HTR-8/SVneo (cell line): ENCODE measurements around the gene LPP.
"Not testable (repeated sequence)": the region's sequence is repeated elsewhere in the genome, so short reads cannot be mapped to it uniquely, and the experiment has no call there.

Source experiments
- DNase-seq: peaks from one replicate; pipeline ENCODE4 v3.0.0; 2011; ENCODE audit warnings: low spot score, mixed read lengths; ENCODE audit not compliant: insufficient read length
- FAIRE-seq: peaks from 2 replicates; lab custom pipeline; 2011; peaks lifted over from hg19 to GRCh38; lab: Jason Lieb, UNC

Gene LPP

GRCh38 chr3:188583341-188584161 lies 429.6 kb downstream of the LPP start:
- FAIRE-seq (no peak), DNase-seq (no peak)

GRCh38 chr3:188584162-188584529 lies 430.2 kb downstream of the LPP start:
- FAIRE-seq: no peak

DNA sequence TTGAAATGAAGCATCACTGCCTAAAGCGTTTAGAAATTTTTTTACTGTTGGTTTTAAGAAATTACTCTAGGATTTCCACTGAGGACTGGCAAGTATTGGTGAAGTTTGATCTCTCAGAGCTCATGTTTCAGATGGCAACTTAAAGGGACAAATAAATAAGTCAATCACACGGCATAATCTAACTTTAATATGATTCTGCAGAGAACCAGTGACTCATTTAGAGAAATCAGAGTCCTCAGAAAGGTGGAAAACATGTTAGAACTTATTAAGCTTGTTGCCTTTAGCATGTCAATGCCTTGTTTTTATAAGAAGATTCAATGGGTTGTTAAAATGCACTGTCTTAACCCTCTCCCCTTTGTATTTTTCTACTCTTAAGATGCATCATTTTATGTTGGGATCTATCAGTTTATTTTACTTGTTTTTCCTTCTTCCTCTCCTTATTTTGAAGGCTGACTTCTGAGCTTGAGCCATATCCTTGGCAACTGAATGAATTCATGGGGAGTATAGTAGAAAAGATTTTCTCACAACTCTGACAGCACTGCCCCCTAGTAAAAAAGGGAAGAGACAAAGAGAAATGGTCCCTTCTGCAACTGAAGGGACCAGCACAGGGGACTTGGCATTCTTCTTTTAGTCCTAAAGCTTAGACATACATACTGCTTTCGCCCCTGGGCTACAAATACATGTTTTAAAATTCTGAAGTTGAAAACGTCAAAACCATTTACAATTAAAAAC lies 431.2 kb downstream of the LPP start:
- no peak for FAIRE-seq
- DNase-seq: no peak

More at GRCh38 chr3:188584162-188584529, 430.2 kb downstream of the LPP start:
- peak; percentile 33 for DNase-seq

DNA sequence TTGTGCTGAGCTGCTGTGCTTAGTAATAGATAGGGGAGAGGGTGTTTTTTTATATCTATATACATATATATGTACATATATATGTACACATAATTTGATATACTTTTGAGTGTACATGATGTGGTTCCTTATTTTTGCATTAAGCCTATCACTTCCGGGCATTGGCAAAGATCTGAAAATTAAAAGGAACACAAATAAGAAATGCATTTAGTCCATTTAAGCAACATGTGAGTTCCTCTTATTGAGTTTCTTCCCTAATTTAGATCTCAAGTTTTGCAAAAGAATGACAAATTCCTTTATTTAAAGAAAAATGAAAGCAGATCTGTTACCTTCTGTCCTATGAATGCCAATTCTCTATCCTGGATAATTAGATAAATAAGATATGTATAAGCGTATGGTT lies 435.1 kb downstream of the LPP start:
- FAIRE-seq (no peak), DNase-seq (no peak)

- DNase-seq: no peak
- FAIRE-seq: no peak
These were observed 435.8 kb downstream of the LPP start for GRCh38 chr3:188589771-188590170.

GRCh38 chr3:188590557-188590956 lies 436.6 kb downstream of the LPP start:
- no peak for FAIRE-seq

DNA sequence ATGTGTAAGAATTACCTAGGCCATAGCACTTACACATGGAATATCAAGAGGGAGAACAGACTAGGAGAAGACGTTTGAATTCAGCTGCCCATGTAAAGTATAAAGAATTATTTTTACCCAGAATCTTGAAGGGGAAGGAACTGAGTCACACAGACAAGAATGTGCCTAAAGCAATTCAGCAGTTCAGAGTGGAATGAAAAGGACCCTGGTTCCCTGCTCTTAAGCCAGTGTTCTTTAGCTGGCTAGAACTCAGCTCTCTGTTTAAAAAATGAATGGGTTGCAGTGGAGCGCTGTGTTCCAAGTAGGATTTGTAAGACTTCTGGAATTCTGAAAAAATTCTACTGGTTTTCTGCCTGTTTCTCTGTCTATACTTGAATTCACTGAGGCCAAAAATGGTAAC lies 440.2 kb downstream of the LPP start:
- DNase-seq (no peak), FAIRE-seq (no peak)

More at GRCh38 chr3:188590557-188590956, 436.6 kb downstream of the LPP start:
- no peak for DNase-seq

- no peak for FAIRE-seq
- no peak for DNase-seq
These were observed 442.0 kb downstream of the LPP start for GRCh38 chr3:188595890-188596376.

- DNase-seq (no peak), FAIRE-seq (no peak)
These were observed 444.9 kb downstream of the LPP start for GRCh38 chr3:188598894-188599293.

DNA sequence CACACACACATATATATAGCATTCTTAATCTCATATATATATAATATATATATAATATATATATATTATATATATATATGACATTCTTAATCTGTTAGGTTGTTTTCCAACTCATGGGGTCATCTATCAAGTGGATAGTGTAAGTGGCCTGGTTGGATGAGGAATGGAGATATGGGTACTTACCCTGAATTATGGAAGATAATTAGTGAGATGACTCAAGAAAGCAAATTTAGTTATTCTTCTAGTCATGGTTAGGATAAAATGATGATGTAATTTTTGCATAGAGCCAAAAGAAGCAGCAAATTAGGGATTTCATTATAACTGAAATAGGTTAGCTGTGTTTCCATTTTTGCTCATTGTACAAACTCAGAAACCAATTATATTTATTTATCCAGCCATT lies 448.2 kb downstream of the LPP start:
- DNase-seq (no peak), FAIRE-seq (no peak)

GRCh38 chr3:188602620-188603019 lies 448.7 kb downstream of the LPP start:
- DNase-seq (no peak), FAIRE-seq (no peak)

DNA sequence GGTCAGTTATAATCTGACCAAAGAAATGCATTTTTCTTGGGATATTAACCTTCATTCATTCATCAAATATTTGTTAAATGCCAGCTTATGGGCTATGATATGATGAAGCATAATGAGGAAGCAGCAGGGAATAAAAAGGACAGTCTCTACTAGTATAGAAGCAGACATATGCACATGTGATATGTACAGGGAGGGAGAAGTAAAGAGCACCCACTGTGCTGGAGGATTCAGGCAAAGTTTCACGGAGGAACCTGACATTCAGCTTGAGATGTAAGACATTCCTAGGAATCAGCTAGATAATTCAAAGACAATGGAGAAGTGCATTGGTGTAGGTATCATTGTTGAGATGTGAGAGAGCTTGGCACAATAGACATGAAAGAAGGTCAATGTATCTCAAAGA lies 450.7 kb downstream of the LPP start:
- no peak for DNase-seq
- FAIRE-seq: no peak

DNA sequence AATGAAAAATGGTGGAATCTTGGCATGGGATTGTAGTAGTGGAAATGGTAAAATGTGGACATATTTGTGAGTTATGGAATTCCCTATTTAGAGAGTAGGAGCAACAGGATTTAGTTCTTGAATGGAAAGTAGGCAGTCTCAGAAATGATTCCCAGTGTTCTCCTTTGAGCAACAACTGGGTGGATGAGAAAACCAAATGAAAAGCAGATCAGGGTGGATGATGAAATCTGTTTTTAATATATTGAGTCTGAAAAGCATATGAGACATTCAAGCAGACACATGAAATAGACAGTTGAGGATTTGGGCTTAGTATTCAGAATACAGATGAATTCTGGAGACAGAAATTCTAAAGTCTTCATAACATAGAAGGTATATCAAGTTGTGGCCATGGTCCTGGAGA lies 451.3 kb downstream of the LPP start:
- FAIRE-seq (no peak), DNase-seq (no peak)

- FAIRE-seq: no peak
- DNase-seq: no peak
These were observed 451.9 kb downstream of the LPP start for GRCh38 chr3:188605905-188606304.

DNA sequence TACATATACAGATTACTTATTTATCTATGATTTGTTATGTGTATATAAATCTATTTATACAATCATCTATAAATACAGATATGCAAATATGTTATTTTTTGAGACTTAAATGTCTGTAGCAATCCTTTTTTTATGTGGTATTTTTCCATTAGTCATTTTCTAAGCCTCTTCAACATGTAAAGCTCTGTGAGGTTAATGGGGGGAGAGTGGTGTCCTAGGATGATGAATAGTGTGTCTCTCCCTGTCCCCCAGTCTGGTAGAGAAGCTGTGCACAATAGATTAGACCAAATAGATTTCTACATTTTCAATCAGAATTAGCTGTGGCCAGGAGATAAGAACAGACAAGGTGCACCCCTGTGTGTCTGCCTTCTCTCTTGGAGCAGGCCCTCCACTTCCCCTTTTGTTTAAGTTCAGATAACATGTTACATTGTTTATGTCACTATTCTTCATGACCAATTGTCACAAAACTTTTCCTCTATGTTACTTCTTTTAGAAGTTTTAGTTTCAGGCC lies 453.9 kb downstream of the LPP start:
- DNase-seq (no peak), FAIRE-seq (no peak)

- no peak for DNase-seq
- no peak for FAIRE-seq
These were observed 454.4 kb downstream of the LPP start for GRCh38 chr3:188608401-188608800.

- FAIRE-seq, DNase-seq: not testable (repeated sequence)
These were observed 459.8 kb downstream of the LPP start for GRCh38 chr3:188613721-188614120.

GRCh38 chr3:188617270-188617669 lies 463.3 kb downstream of the LPP start:
- FAIRE-seq (no peak), DNase-seq (no peak)

DNA sequence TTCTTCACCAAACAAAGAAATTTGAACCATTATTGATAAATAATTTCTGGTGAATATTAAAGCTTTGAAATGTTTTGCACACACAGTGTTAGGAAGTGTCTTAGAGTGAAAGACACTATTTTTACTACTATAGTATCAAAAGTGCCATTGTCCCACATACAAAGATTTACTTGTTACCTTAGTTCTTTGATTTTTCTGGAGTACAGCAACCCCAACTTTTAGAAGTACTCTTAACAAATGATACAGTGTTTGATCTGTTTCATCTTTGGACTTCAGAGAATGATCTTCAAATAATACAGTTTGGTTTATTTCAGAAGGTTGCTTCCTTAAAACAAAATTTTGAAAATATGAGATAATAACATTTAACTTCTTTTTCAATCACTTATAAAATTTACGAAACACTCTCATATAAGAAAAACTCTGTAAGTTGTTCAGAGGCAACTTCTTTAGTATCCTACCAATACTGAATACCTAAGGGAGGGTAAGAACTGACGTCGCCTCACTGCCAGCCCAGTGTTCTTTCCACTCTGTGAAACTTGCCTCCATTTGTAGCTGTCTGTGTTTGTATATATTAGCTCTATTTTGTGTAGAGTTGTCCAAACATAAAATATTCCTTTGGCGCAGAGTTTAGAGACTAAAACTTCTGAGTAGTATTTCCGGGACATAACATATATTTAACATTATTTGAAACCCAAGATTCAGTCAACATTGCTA lies 464.2 kb downstream of the LPP start:
- no peak for FAIRE-seq
- no peak for DNase-seq

- DNase-seq (no peak), FAIRE-seq (no peak)
These were observed 466.8 kb downstream of the LPP start for GRCh38 chr3:188620752-188621151.

DNA sequence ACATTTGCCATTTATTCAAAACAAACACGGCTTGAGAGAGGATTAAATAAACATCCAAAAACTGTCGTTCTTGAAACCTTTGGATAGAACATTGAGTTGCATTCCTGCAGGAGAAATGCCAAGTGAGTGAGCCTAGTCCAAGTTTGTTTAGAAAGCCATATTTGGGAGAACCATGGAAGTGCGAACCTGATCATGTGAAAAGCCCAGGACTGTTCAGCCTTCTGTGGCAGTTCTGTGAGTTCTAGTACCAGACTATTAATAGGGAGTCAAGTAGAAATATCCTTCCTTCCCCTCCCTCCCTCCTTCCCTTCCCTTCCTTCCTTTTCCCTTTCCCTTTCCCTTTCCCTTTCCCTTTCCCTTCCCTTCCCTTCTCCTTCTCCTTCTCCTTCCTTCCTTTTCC lies 470.4 kb downstream of the LPP start:
- no peak for FAIRE-seq
- no peak for DNase-seq
